Nephron progenitor cell (in vitro differentiated cells): ENCODE data around the gene CLTC.
A peak's percentile ranks its signal among the peaks of the same experiment; 100 is the strongest.
"Not testable (repeated sequence)": the region's sequence is repeated elsewhere in the genome, so short reads cannot be mapped to it uniquely, and the experiment has no call there.

Experiments used
- DNase-seq: peaks from one replicate; pipeline ENCODE4 v3.0.0; 2021
- H3K27ac Mint-ChIP-seq: 2 replicates; pipeline ENCODE4 v1.8.0; 2021; ENCODE audit warnings: mild to moderate bottlenecking, moderate library complexity, mixed read lengths
- H3K27me3 Mint-ChIP-seq: 2 replicates; pipeline ENCODE4 v1.8.0; 2021; ENCODE audit warnings: mild to moderate bottlenecking, low read depth, mixed read lengths; ENCODE audit not compliant: poor library complexity
- H3K36me3 Mint-ChIP-seq: 2 replicates; pipeline ENCODE4 v1.8.0; 2021; ENCODE audit warnings: low read depth, mixed read lengths
- H3K4me1 Mint-ChIP-seq: 2 replicates; pipeline ENCODE4 v1.8.0; 2021; ENCODE audit warnings: mixed read lengths
- H3K4me3 Mint-ChIP-seq: 2 replicates; pipeline ENCODE4 v1.8.0; 2021; ENCODE audit warnings: mild to moderate bottlenecking, moderate library complexity, mixed read lengths
- H3K9me3 Mint-ChIP-seq: 2 replicates; pipeline ENCODE4 v1.8.0; 2021; ENCODE audit warnings: mild to moderate bottlenecking, moderate library complexity, mixed read lengths
- TF ChIP-seq, protein P1 (sequence below): fragments of 200-600 bp; sonication (generic); IDR thresholded peaks from 2 replicates; pipeline ENCODE4 v1.5.0; 2021; ENCODE audit warnings: antibody characterized with exemption

Gene CLTC

DNA sequence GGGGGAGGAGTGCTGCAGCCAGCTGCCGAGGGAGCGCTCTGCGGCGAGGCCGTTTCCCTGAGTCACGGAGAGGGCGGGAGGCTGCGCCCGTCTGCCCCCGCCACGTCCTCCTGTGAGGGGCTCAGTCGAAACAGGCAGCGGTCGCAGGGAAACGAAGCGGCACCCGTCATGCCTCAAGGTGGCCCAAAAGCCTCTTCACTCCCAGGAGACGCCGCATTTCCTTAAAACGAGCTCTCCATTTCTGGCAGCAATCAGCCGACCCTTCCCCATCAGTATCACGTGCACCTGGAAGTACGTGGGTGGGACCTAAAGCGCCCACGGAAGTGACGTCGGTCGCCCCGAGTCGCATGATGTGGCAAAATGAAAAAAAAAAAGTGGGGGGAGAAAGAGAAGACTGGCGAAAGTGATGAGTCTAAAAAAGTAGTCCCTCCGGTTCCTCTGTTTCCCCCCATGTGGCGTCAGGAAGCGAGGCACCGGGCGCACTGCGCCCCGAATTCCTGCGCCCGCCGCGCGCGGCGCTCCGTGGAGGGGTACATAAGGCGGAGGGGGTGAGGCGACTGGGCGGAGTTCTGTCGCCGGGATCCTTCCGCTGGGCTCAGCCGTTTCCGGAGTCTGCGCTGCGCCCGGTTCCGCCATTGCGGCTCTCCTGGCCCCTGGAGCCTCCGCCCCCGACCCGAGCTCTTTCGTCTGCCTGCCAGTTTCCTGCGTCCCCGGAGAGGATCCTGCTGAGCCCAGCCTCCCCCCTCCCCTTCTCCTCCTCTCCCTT is at the start of gene CLTC:
Gene CLTC, plus strand, starts transcription at position 598 of the 766 bp plus-strand sequence. CDS start 237 bp downstream, outside the sequence.
- TF ChIP-seq, protein P1, sequence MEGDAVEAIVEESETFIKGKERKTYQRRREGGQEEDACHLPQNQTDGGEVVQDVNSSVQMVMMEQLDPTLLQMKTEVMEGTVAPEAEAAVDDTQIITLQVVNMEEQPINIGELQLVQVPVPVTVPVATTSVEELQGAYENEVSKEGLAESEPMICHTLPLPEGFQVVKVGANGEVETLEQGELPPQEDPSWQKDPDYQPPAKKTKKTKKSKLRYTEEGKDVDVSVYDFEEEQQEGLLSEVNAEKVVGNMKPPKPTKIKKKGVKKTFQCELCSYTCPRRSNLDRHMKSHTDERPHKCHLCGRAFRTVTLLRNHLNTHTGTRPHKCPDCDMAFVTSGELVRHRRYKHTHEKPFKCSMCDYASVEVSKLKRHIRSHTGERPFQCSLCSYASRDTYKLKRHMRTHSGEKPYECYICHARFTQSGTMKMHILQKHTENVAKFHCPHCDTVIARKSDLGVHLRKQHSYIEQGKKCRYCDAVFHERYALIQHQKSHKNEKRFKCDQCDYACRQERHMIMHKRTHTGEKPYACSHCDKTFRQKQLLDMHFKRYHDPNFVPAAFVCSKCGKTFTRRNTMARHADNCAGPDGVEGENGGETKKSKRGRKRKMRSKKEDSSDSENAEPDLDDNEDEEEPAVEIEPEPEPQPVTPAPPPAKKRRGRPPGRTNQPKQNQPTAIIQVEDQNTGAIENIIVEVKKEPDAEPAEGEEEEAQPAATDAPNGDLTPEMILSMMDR = no peak
- no peaks in the 10 kb centered on the region for H3K27me3 Mint-ChIP-seq
- H3K27ac Mint-ChIP-seq = peak within 1 kb of the TSS; percentile 100
- peak; percentile 91 for DNase-seq
- H3K36me3 Mint-ChIP-seq = peaks cover 5% of the 10 kb centered on the region
- H3K9me3 Mint-ChIP-seq = no peaks in the 10 kb centered on the region
- H3K4me1 Mint-ChIP-seq = peaks cover 42% of the 10 kb centered on the region
- peak within 1 kb of the TSS; percentile 99 for H3K4me3 Mint-ChIP-seq

DNA sequence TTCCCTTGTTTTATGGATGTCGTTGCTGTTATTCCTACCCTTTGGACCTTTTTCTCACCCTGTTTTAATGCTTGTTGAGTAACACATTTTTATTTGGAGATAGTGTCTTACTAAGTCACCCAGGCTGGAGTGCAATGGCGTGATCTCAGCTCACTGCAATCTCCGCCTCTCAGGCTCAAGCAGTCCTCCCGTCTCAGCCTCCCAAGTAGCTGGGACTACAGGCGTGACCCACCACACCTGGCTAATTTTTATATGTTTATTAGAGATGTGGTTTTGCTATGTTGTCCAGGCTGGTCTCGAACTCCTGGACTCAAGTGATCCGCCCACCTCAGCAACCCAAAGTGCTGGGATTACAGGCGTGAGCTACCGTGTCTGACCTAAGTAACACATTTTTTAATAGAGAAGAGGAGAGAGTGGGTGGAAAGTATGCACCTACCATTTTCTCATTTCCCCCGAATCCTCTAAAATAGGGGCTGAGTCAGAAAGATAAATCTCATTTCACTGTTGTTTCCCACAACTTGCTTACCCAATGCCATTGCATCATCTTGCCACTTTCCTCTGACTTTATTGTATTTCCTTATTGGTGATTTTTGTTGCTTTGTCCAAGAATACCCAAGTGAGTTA is 47.3 kb upstream of the CLTC start:
- TF ChIP-seq, protein P1 = no peak
- Mint-ChIP-seq H3K36me3 (peaks cover 23% of the 10 kb centered on the region), H3K27me3 (no peaks in the 10 kb centered on the region), H3K27ac (no peak overlapping the region), H3K4me1 (no peaks in the 10 kb centered on the region), H3K4me3 (no peak overlapping the region), H3K9me3 (no peaks in the 10 kb centered on the region)
- no peak for DNase-seq

DNA sequence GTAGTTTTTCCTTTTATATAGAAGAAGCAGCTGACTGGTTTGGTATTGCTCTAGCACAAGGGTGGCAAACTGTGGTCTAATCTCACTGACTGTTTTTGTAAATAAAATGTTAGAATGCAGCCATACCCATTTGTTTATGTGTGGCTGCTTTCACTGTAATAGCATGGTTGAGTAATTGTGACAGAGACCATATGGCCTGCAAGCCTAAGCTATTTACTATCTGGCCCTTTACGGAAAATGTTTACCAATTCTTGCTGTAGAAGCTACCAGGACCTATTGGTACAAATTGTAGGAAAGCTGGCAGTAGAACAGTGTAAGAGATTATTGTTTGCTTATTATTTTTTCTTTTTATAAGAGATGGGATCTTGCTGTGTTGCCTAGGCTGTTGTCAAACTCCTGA is 35.5 kb upstream of the CLTC start:
- not testable (repeated sequence) for DNase-seq, H3K4me1 Mint-ChIP-seq, H3K27me3 Mint-ChIP-seq, H3K4me3 Mint-ChIP-seq, H3K9me3 Mint-ChIP-seq, H3K27ac Mint-ChIP-seq
- H3K36me3 Mint-ChIP-seq = peaks cover 10% of the 10 kb centered on the region

DNA sequence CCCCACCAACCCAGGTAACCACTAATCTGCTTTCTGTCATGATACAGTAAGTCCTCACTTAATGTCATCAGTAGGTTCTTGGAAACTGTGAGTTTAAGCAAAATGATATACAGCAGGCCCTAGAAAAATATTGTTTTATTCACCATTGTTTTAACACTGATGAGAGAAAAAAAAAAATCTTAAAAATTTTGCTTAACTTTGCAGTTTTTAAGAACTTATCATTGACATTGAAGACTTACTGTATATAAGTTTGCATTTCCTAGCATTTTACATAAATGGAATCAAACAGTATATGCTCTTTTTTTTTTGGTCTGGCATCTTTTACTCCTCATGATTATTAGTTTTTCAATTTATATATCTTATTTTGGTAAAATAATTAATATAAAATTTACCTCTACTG is 19.5 kb upstream of the CLTC start:
- Mint-ChIP-seq H3K4me1 (no peaks in the 10 kb centered on the region), H3K27me3 (no peaks in the 10 kb centered on the region), H3K27ac (no peak overlapping the region), H3K9me3 (no peaks in the 10 kb centered on the region), H3K4me3 (no peak overlapping the region), H3K36me3 (peaks cover 49% of the 10 kb centered on the region)
- DNase-seq = no peak
- TF ChIP-seq, protein P1 = no peak

DNA sequence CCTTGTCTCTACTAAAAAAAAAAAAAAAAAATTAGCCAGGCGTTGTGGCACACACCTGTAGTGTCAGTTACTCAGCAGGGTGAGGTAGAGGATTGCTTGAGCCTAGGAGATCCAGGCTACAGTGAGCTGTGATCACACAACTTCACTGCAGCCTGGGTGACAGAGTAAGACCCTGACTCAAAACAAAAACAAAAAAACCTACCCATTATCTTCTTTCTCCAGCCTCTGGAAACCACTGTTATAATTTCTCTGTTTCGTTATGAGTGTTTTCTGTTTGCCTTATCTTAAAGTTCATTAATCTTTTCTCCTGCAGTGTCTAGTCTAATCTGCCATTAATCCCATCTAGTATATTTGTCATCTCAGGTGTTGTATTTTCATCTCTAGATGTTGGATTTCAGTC is 18.6 kb upstream of the CLTC start:
- Mint-ChIP-seq H3K9me3 (no peaks in the 10 kb centered on the region), H3K4me3 (no peak overlapping the region), H3K27ac (no peak overlapping the region), H3K36me3 (peaks cover 57% of the 10 kb centered on the region), H3K4me1 (no peaks in the 10 kb centered on the region), H3K27me3 (no peaks in the 10 kb centered on the region)
- DNase-seq = no peak
- TF ChIP-seq, protein P1 = no peak

DNA sequence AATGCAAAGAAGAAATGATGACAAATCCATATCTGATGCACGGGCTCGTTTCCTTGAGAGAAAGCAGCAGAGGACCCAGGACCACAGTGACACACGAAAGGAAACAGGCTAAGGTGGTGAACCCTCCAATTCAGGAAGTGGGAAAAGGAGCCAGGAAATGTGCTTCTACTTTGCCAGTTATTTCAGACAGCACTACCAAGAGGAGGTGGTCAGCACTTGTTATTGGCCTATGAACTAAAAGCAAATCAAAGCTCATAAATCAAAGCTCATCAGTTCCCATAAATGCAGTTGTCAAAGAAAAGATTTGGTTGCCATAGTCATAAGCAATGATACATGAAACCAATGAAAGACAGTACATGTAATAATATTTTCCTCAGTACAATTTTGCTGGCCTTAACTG is 12.6 kb upstream of the CLTC start:
- H3K27me3 Mint-ChIP-seq = no peaks in the 10 kb centered on the region
- TF ChIP-seq, protein P1 = no peak
- no peak overlapping the region for H3K27ac Mint-ChIP-seq
- peaks cover 74% of the 10 kb centered on the region for H3K36me3 Mint-ChIP-seq
- H3K4me1 Mint-ChIP-seq = no peaks in the 10 kb centered on the region
- no peaks in the 10 kb centered on the region for H3K9me3 Mint-ChIP-seq
- DNase-seq = no peak
- H3K4me3 Mint-ChIP-seq = no peak overlapping the region
